Measurements from ENCODE around the gene CLDN24. TPM values are rescaled to one million over a fixed set of nuclear protein-coding genes. Genes with fewer than 3 reads are reported as not detected.

The CLDN24 gene
- total RNA-seq, 1 experiment from 2014 or later, result not detected

GRCh38 chr4:183364025-183364424 lies 41.8 kb upstream of the CLDN24 start:
- no TSS peak for BruUV-seq (replicated peaks)
- CTCF ChIA-PET, result no interaction called here

More at GRCh38 chr4:183364025-183364424, 41.8 kb upstream of the CLDN24 start:
- RAD21 ChIA-PET (ENCODE audit: low non-redundant PET in 1 of 2, low total read pairs in 2 of 2, uncharacterized antibody in 2 of 2, unreplicated experiment in 2 of 2), result no interaction called here
- Histone ChIP-seq H3K4me1 (ENCODE audit: control insufficient read depth in 1 of 2, insufficient read depth in 2 of 2, low read length in 2 of 2) (peaks cover 0 to 11% of the 10 kb centered on the region in 2 experiments; a peak in 2 of 4 replicates), H3K36me3 (ENCODE audit: control insufficient read depth in 1 of 2, insufficient read depth in 2 of 2, low read length in 2 of 2) (no peaks in the 10 kb centered on the region), H3K27me3 (ENCODE audit: insufficient read depth, low read length) (no peaks in the 10 kb centered on the region), H3K9me2 (ENCODE audit: insufficient read depth) (no peaks in the 10 kb centered on the region), H3K9me3 (ENCODE audit: control insufficient read depth in 1 of 2, insufficient read depth in 1 of 2, low read depth in 1 of 2, low read length in 2 of 2) (no peaks in the 10 kb centered on the region), H3K4me3 (replicated peaks in 1 of 2; ENCODE audit: low read depth in 1 of 2, low read length in 2 of 2) (no peak overlapping the region), H3K27ac (ENCODE audit: low read depth, low read length) (no peak overlapping the region), H3K4me2 (ENCODE audit: low read length) (no peak overlapping the region), H3K79me2 (ENCODE audit: insufficient read depth, low read length) (no peaks in the 10 kb centered on the region), H2AFZ (ENCODE audit: low read depth, low read length, poor library complexity, severe bottlenecking) (no peak overlapping the region), H4K20me1 (ENCODE audit: insufficient read depth) (no peaks in the 10 kb centered on the region), H3K9ac (ENCODE audit: low read length) (no peak overlapping the region)
- DNase-seq (ENCODE audit: low read depth, low spot score) (no peak), ATAC-seq (peak; percentile 39; the same call in 1 of the 2 replicates)
- intact Hi-C loops (cut with micrococcal nuclease), result no loop called here
- TF ChIP-seq SRF (IDR thresholded peaks at IDR 0.05; ENCODE audit: low read depth) (no peak), MAX (IDR thresholded peaks at IDR 0.05) (no peak), POLR2AphosphoS5 (IDR thresholded peaks at IDR 0.05; ENCODE audit: low read depth, low read length) (no peak), FOSL1 (IDR thresholded peaks at IDR 0.05; ENCODE audit: low read depth) (no peak), POLR2A (IDR thresholded peaks at IDR 0.05; ENCODE audit: borderline replicate concordance, extremely low read depth, insufficient read depth, insufficient read length) (no peak), ZFX (IDR thresholded peaks at IDR 0.05) (no peak), EZH2phosphoT487 (IDR thresholded peaks at IDR 0.05; ENCODE audit: borderline replicate concordance) (no peak), CTCF (IDR thresholded peaks at IDR 0.05 in 2 of 3, conservative IDR thresholded peaks at IDR 0.05 in 1 of 3; ENCODE audit: borderline replicate concordance in 1 of 3, insufficient read depth in 1 of 3, low read depth in 2 of 3, low read length in 2 of 3) (no peak), RAD21 (IDR thresholded peaks at IDR 0.05; ENCODE audit: low read depth) (no peak), REST (IDR thresholded peaks at IDR 0.05; ENCODE audit: low read depth) (no peak), YY1 (IDR thresholded peaks at IDR 0.05; ENCODE audit: extremely low read depth, insufficient replicate concordance, low read depth, low read length) (no peak)
- POLR2A ChIA-PET, result no interaction called here
